Subcutaneous adipose tissue (tissue), 4 donors: Measurements from ENCODE around the gene TCAIM. TPM values are rescaled to one million over a fixed set of nuclear protein-coding genes. Genes with fewer than 3 reads are reported as not detected.

Source experiments
- CTCF ChIP-seq: fragments of 450-650 bp; IDR thresholded peaks from one replicate; pipeline ENCODE4 v1.5.1; 2016; ENCODE audit warnings: low read depth, mild to moderate bottlenecking, control low read depth, antibody characterized with exemption, moderate library complexity
- total RNA-seq, 4 donors: library from RNA; depleted of rRNA; stranded (reverse); fragments of >200 nt; gene quantifications; one replicate each; pipeline ENCODE4 v1.1.0, GENCODE V29; 2016

Gene TCAIM
- total RNA-seq, 4 donors from 2014 or later = 19.8 to 36.7 (median 26.7) TPM

GRCh38 chr3:44343421-44343820 lies 4.9 kb downstream of the TCAIM start:
- no peak for TF ChIP-seq CTCF

- TF ChIP-seq CTCF = no peak
Observed at GRCh38 chr3:44348993-44349392, 10.4 kb downstream of the TCAIM start.

GRCh38 chr3:44353355-44353924 lies 14.9 kb downstream of the TCAIM start:
- no peak for TF ChIP-seq CTCF

- no peak for TF ChIP-seq CTCF
Observed at GRCh38 chr3:44355362-44356033, 16.9 kb downstream of the TCAIM start.

- no peak for TF ChIP-seq CTCF
Observed at GRCh38 chr3:44359146-44359751, 20.7 kb downstream of the TCAIM start.

GRCh38 chr3:44363591-44363990 lies 25.0 kb downstream of the TCAIM start:
- TF ChIP-seq CTCF = no peak

- no peak for TF ChIP-seq CTCF
Observed at GRCh38 chr3:44365952-44366351, 27.4 kb downstream of the TCAIM start.
